Medulla oblongata (tissue), 1 donor: ENCODE results near the gene KRTAP12-3.
A peak's percentile ranks its signal among the peaks of the same experiment; 100 is the strongest.
"Not testable (repeated sequence)": the region's sequence is repeated elsewhere in the genome, so short reads cannot be mapped to it uniquely, and the experiment has no call there.

ENCODE experiments used
- DNase-seq: peaks from one replicate; pipeline ENCODE4 v3.0.0-alpha.2; 2015; ENCODE audit errors: extremely low spot score

The KRTAP12-3 gene

GRCh38 chr21:44657635-44658540, at the start of gene KRTAP12-3:
Gene KRTAP12-3, plus strand, starts transcription at chr21:44657932. Its CDS starts 48 bp downstream, at chr21:44657980.
- DNase-seq: no peak

GRCh38 chr21:44609193-44609592, 48.5 kb upstream of the KRTAP12-3 start:
- DNase-seq: no peak

- DNase-seq: not testable (repeated sequence)
These were observed 47.4 kb upstream of the KRTAP12-3 start for GRCh38 chr21:44610157-44610843.

GRCh38 chr21:44611551-44611950, 46.2 kb upstream of the KRTAP12-3 start:
- DNase-seq: no peak

GRCh38 chr21:44612029-44612486, 45.7 kb upstream of the KRTAP12-3 start, which contains the start of gene KRTAP10-8:
Gene KRTAP10-8, plus strand, starts transcription at chr21:44612079. Its CDS starts 22 bp downstream, at chr21:44612101.
- DNase-seq: no peak

- DNase-seq: no peak
These were observed 45.0 kb upstream of the KRTAP12-3 start for GRCh38 chr21:44612669-44613229.

- no peak for DNase-seq
These were observed 44.2 kb upstream of the KRTAP12-3 start for GRCh38 chr21:44613386-44614155.

- no peak for DNase-seq
These were observed 43.5 kb upstream of the KRTAP12-3 start for GRCh38 chr21:44614161-44614631.

GRCh38 chr21:44614961-44615391, 42.8 kb upstream of the KRTAP12-3 start:
- no peak for DNase-seq

GRCh38 chr21:44615466-44615865, 42.3 kb upstream of the KRTAP12-3 start:
- DNase-seq: no peak

GRCh38 chr21:44615911-44616590, 41.7 kb upstream of the KRTAP12-3 start:
- DNase-seq: no peak

- DNase-seq: no peak
These were observed 41.2 kb upstream of the KRTAP12-3 start for GRCh38 chr21:44616591-44616926.

- no peak for DNase-seq
These were observed 40.6 kb upstream of the KRTAP12-3 start for GRCh38 chr21:44617071-44617501.

- peak; percentile 11 for DNase-seq
These were observed 39.2 kb upstream of the KRTAP12-3 start for GRCh38 chr21:44618504-44618903.

GRCh38 chr21:44618909-44619308, 38.8 kb upstream of the KRTAP12-3 start:
- DNase-seq: no peak

GRCh38 chr21:44619886-44620285, 37.8 kb upstream of the KRTAP12-3 start:
- DNase-seq: no peak

- no peak for DNase-seq
These were observed 34.2 kb upstream of the KRTAP12-3 start for GRCh38 chr21:44623575-44623974.

- no peak for DNase-seq
These were observed 32.0 kb upstream of the KRTAP12-3 start for GRCh38 chr21:44625756-44626155.

GRCh38 chr21:44626262-44626661, 31.5 kb upstream of the KRTAP12-3 start:
- no peak for DNase-seq

GRCh38 chr21:44626673-44627143, 31.0 kb upstream of the KRTAP12-3 start, which contains the start of gene KRTAP10-9:
Gene KRTAP10-9, plus strand, starts transcription at chr21:44627093. Its CDS starts 79 bp downstream, at chr21:44627172.
- no peak for DNase-seq
